HepG2 (cell line): ENCODE results near the gene XPNPEP3. TPM values are rescaled to one million over a fixed set of nuclear protein-coding genes. Genes with fewer than 3 reads are reported as not detected.

Experiments
- NFE2L2 ChIP-seq: fragments of 150-350 bp; IDR thresholded peaks from 2 replicates; pipeline ENCODE4 v1.6.1; 2014; ENCODE audit warnings: low read length
- NR2F6 ChIP-seq, 2 experiments: IDR thresholded peaks; 2 replicates each; pipeline ENCODE4 v1.6.1; 2016; ENCODE audit warnings: antibody characterized with exemption in 1 of 2, mild to moderate bottlenecking in 1 of 2
- REST ChIP-seq, 2 experiments: IDR thresholded peaks; 2 replicates each; pipeline ENCODE4 v1.6.1; 2011 to 2012; ENCODE audit warnings: low read length in 2 of 2, borderline replicate concordance in 1 of 2, low read depth in 1 of 2, mild to moderate bottlenecking in 1 of 2, moderate library complexity in 1 of 2
- TSC22D2 ChIP-seq: sonication (generic); formaldehyde crosslinking; IDR thresholded peaks from 2 replicates; pipeline ENCODE4 v1.5.1; 2020; ENCODE audit warnings: missing genetic modification reagents, mild to moderate bottlenecking, borderline replicate concordance
- ZFX ChIP-seq: sonication (generic); formaldehyde crosslinking; IDR thresholded peaks from 2 replicates; pipeline ENCODE4 v1.4.0; 2020; ENCODE audit warnings: mild to moderate bottlenecking, low read depth, missing genetic modification reagents, moderate library complexity
- ZNF275 ChIP-seq: sonication (generic); formaldehyde crosslinking; IDR thresholded peaks from 2 replicates; pipeline ENCODE4 v1.8.0; 2022; ENCODE audit warnings: missing genetic modification reagents, mild to moderate bottlenecking, inconsistent platforms, borderline replicate concordance
- ZNF740 ChIP-seq: sonication (generic); formaldehyde crosslinking; IDR thresholded peaks from 2 replicates; pipeline ENCODE4 v1.4.0; 2020; ENCODE audit warnings: missing genetic modification reagents
- polyA plus RNA-seq, 8 experiments: library from polyadenylated mRNA; depleted of rRNA in 3 of 8; stranded (reverse) in 7 of 8; unstranded in 1 of 8; fragments of >200 nt; fragmentation: Illumina TruSeq in 4 of 8; extraction: Trizol in 4 of 8; gene quantifications; 2 replicates each; pipeline versions ENCODE4 v1.2.1 to v1.2.3, GENCODE V29; 2011 to 2016; ENCODE audit warnings: low read depth in 4 of 8, missing spikeins in 1 of 8, mixed read lengths in 1 of 8; ENCODE audit not compliant: insufficient read depth in 1 of 8
- total RNA-seq, 5 experiments: library from RNA; depleted of rRNA; stranded (reverse); fragments of >200 nt; fragmentation: Illumina TruSeq; extraction: Trizol; gene quantifications; 2 replicates each; pipeline ENCODE4 v1.2.3, GENCODE V29; 2016; ENCODE audit warnings: low read depth in 1 of 5
- TF ChIP-seq, protein P1 (sequence below): sonication (generic); formaldehyde crosslinking; IDR thresholded peaks from 2 replicates; pipeline ENCODE4 v1.5.1; 2020; ENCODE audit warnings: missing genetic modification reagents, mild to moderate bottlenecking, borderline replicate concordance

Gene XPNPEP3
- total and polyA plus RNA-seq, 2 of the 13 experiments (the other 11 are each of a cell fraction or from before 2014, with no cell fraction given): 10.3 to 14.0 TPM

DNA sequence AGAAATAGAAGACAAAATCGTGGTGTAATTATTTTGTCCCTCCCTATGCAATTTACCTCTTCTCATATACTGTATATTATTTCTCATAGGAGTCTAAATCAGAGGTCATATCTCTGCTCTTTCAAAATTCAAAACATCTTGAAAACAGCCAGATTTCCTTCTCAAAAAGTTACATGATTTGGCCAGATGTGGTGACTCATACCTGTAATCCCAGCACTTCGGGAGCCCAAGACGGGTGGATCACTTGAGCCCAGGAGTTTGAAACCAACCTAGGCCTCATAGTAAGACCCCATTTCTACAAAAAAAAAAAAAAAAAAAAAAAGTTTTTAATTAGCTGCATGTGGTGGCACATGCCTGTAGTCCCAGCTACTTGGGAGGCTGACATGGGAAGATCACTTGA lies 33.9 kb downstream of the XPNPEP3 start (continued):
- TF ChIP-seq ZNF275 (CRISPR knock-in tag): no peak
- TF ChIP-seq, protein P1, sequence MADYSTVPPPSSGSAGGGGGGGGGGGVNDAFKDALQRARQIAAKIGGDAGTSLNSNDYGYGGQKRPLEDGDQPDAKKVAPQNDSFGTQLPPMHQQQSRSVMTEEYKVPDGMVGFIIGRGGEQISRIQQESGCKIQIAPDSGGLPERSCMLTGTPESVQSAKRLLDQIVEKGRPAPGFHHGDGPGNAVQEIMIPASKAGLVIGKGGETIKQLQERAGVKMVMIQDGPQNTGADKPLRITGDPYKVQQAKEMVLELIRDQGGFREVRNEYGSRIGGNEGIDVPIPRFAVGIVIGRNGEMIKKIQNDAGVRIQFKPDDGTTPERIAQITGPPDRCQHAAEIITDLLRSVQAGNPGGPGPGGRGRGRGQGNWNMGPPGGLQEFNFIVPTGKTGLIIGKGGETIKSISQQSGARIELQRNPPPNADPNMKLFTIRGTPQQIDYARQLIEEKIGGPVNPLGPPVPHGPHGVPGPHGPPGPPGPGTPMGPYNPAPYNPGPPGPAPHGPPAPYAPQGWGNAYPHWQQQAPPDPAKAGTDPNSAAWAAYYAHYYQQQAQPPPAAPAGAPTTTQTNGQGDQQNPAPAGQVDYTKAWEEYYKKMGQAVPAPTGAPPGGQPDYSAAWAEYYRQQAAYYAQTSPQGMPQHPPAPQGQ (CRISPR knock-in tag): no peak
- TF ChIP-seq NFE2L2: no peak
- no peak for TF ChIP-seq TSC22D2
- no peak for TF ChIP-seq NR2F6 (IDR thresholded peaks at IDR 0.05)
- no peak for TF ChIP-seq NR2F6 (CRISPR knock-in tag; IDR thresholded peaks at IDR 0.05)
- no peak for TF ChIP-seq REST (IDR thresholded peaks at IDR 0.05; ENCODE audit: borderline replicate concordance in 1 of 2, low read depth in 1 of 2, low read length in 2 of 2)
- TF ChIP-seq ZFX (CRISPR knock-in tag): no peak
- no peak for TF ChIP-seq ZNF740 (CRISPR knock-in tag)
